HL-60/S4 treated with retinoic acid at 250 ng/mL for 4 days and 3 days (cell line): Measurements from ENCODE around the gene AGPAT3.

Source experiments
- in situ Hi-C: fragments of 300-500 bp; cut with MboI; formaldehyde crosslinking; loops from 2 replicates; pipeline ENCODE4 v1.7.0; 2022; ENCODE audit warnings: low sequenced_read_pairs

AGPAT3 gene

DNA sequence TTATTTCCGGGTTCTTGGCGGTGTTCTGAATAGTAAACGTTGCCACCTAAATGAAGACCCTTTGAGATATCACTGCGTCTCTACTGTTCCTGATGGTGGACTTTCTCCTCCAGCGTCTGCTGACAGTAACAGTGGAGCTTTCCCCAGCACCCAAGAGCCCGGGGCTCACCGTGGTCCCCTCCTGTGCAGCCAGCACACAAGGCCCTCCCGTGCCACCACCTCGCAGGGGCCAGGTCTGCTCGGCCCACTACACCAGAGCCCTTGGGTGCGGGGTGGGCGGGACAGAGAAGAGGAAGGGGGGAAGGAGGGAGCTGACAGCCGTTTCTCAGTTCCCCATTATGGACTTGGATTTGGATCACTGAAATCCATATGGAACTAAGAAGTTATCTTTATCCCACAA, 85.9 kb downstream of the AGPAT3 start:
- in situ Hi-C loops = no loop called here

DNA sequence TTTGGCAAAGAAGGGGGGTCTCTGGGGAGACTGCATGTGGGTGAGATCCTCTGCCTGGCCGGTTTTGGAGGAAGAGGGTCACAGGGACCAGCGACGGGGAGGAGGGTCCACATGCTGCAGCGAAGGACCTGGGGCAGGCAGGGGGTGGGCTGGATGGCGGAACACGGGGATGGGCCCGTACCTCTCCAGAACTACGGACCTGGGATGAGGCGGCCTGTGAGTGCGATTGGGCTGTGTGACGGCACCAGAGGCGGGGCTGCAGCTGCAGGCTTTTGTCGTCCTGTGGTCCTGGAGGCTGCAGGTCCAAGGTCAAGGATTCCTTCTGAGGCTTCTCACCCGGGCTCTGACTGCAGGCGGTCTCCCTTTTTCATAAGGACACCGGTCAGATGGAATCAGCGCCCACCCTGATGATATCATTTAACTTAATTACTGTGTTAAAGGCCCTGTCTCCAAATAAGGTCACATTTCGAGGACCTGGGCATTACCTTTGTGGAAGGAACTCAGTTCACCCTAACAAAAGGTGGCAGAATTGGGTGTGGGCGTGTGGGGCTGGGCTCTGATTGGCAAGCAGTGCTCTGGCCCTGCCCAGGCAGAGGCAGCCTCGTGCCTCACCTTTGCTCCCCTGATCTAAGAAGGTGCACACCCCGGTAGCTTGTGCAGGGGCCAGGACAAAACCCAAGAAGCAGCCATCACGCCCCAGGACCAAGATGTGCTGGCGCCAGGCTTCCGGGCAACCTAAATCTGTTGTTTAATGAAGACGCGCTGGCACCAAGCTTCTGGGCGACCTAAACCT, 87.1 kb downstream of the AGPAT3 start:
- in situ Hi-C loops = no loop called here

DNA sequence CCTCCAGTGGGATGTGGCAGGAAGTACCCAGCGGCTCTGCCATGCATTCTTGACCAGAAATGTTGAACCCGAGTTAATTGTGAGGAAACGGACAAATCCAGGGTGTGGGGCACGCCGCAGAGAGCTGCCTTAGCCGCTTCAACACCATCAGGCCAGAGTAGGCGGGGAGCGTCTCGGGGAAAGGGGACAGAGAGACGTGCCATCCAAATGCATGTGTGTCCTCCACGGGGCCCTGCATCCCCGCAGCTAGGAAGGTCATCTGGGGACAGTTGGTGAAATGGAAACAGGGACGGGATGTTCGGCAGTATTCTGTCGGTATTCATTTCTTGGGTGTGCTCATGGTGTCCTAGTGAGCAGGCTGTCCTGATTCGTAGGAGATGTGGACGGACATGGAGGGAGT, 88.0 kb downstream of the AGPAT3 start:
- in situ Hi-C loops = no loop called here

DNA sequence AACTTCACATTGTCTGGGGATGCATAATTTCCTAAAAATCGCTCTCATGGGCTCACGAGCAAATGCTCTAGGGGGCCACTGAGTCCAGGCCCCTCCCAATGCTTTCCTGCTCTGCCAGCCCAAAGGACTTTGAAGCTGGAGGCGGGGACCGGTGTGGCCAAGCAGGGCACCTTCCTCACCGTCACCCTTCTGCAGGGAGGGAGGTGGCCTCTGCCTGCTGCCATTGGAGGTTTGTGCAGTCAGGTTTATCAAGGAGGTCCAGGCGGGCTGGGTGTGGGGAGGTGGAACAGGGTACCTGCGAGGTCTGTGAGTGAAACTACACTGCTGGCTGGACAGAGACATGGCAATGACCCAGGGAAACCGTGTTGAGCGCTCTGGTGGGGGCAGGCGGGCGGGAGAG, 89.0 kb downstream of the AGPAT3 start:
- in situ Hi-C loops = no loop called here

DNA sequence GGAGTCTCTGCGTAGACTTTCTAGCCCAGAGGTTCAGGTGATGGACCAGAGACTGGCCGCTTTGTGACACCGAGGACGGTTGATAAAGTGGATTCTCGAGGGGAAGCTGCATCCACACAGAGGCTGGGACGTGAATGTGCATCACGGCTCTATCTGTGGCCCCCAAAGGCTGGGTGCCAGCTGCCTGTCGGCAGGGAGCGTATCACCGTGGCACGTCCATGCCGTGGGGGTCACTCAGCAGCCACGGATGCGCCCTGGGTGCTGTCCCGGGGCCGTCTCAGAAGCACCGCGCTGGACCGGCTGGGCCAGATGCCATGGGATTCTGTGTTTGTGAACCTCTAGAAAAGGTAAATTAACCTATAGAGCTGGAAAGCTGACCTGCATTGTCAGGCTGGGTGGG, 89.9 kb downstream of the AGPAT3 start:
- in situ Hi-C loops = no loop called here

DNA sequence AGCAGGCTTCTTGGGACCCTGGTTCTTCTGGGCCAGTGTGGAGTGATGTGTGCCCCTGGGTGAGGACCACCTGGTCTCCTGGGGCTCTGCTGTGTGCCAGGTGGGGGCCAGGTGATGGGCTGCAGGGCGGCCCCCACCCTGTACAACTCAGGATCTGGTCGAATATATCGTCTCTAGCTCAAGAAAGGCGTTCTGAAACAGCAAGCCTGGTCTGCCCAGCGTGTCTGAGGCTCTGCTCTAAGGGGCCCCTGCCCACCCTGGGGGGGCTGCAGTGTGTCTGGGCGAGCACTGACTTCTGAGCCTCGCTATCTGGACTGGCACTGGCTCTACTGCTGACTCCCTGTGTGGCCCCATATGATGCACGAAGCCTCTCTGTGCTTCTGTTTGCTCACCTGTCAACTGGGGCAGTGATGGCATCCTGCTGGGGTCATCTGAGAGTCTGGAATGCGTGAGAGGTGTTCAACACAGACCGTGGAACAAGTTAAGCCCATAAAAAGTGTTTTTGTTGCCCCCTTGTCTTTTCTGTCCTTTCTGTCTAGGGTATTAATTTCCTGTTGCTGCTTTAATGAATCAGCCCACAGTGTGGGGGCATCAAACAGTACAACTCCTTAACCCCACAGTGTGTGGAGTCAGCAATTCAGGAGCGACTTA, 91.1 kb downstream of the AGPAT3 start:
- in situ Hi-C loops = no loop called here

DNA sequence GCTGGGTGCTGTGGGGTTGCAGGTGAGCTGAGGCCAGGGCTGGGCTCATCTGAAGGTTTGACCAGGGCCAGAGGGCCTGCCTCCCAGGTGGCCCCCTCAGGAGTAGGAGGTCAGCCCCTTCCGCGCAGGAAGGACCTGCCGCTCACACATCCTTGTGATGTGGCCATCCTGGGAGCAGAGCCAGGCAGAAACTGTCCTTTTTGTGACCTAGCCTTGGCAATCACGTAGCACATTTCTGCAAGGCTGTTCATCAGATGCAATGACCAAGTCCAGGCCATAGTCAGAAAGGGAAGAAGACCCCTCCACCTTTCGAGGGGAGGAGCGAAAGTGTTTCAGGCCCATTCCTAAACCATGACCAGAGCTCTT, 91.6 kb downstream of the AGPAT3 start:
- in situ Hi-C loops = no loop called here

DNA sequence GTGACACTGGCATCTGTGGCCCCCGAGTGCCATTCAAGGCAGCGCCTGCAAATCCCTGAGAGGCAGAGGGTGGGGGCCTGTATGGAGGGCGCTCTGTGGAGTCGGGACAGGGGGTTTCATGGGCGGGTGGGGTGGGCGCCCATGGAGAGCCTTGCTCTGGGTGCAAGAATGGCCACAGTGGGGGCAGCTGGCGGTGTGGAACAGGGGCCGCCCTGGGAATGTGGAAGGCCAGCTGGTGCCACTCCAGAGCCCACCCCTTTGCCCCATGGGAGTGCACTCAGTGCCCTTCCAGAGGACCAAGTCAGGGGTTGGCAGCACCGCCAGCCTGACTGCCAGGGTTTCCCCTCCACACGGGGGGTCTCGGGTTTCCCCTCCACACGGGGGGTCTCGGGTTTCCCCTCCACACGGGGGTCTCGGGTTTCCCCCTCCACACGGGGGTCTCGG, 92.1 kb downstream of the AGPAT3 start:
- in situ Hi-C loops = no loop called here

DNA sequence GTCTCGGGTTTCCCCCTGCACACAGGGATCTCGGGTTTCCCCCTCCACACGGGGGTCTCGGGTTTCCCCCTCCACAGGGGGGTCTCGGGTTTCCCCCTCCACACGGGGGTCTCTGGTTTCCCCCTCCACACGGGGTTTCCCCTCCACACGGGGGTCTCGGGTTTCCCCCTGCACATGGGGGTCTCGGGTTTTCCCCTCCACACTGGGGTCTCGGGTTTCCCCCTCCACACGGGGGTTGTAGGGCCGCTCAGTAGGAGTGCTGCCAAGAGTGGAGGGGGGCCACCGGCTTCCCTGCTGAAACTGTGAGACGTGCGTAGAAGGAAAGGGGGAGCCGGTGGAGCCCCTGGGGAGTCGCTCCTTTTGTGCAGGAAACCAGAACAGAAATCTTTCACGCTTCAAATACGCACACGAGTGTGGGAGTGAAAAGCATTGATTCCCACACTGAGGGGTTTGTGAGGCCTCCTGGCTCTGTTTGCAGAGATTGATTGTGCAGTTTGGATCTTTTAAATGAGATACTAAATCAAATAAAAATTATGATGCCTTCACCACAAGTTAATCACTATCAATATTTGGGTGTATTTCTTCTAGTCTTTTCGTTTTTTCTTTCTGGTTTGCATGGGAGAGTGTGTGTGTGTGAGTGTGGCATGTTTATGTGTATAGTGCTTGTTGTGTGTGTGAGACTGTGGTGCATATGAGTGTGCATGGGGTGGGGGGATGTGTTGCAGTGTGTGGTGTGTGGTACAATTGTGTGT, 92.8 kb downstream of the AGPAT3 start:
- in situ Hi-C loops = no loop called here

DNA sequence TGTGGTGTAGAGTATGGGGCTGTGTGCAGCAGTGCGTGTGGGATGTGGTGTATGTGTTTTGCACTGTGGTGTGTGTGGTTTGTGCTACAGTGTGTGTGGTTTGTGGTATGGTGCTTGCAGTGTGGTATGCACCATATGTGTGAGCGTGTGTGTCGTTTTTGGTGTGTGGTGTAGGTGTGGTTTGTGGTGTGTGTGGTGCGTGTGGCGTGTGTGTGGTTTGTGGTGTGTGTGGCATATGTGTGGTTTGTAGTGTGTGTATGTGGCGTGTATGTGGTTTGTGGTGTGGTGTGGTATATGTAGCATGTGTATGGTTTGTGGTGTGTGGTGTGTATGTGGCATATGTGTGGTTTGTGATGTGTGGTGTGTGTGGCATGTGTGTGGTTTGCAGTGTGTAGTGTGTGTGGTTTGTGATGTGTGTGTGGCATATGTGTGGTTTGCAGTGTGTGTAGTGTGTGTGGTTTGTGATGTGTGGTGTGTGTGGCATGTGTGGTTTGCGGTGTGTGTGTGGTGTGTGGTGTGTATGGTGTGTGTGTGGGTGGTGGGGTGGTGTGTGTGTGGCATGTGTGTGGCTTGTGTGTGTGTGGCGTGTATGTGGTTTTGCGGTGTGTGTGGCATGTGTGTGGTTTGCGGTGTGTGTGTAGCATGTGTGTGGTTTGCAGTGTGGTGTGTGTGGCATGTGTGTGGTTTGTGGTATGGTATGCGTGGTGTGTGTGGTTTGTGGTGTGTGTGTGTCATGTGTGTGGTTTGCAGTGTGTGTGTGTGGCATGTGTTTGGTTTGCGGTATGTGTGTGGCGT, 93.5 kb downstream of the AGPAT3 start:
- in situ Hi-C loops = no loop called here

DNA sequence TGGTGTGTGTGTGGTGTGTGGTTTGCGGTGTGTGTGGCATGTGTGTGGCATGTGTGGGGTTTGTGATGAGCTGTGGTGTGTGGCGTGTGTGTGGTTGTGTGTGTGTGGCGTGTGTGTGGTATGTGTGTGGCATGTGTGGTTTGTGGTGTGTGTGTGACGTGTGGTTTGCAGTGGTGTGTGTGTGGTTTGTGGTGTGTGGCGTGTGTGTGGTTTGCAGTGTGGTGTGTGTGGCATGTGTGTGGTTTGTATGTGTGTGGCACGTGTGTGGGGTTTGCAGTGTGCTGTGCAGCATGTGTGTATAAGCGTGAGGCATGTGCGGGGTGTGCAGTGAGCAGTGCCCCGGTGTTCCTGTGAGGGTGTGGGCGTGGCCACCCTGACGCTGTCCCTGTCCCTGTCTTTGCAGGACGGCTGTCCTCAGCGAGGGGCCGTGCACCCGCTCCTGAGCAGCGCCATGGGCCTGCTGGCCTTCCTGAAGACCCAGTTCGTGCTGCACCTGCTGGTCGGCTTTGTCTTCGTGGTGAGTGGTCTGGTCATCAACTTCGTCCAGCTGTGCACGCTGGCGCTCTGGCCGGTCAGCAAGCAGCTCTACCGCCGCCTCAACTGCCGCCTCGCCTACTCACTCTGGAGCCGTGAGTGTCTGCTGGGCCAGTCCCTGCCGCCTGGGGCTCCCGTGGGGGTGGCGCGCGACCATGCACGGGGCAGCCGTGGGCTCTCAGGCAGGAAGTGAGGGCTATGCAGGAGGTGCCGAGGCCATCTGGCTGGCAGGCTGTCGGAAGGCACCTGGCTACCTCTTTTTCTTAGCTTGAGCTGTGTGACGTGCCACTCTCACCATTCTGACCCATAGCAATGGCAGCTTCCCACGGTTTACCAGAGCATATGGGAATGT, 94.5 kb downstream of the AGPAT3 start:
- in situ Hi-C loops = no loop called here

DNA sequence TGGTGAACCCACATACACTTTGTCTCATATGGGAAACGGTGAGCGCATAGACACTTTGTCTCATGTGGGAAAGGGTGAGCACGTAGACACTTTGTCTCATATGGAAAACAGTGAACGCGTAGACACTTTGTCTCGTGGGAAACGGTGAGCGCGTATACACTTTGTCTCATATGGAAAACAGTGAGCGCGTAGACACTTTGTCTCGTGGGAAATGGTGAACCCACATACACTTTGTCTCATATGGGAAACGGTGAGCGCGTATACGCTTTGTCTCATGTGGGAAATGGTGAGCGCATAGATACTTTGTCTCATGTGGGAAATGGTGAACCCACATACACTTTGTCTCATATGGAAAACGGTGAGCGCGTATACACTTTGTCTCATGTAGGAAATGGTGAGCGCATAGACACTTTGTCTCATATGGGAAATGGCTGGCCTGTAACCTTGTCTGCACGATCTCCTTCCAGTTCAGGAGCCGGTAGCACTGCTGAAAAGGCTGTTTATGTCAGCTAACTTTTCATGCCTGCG, 96.4 kb downstream of the AGPAT3 start:
- in situ Hi-C loops = no loop called here

DNA sequence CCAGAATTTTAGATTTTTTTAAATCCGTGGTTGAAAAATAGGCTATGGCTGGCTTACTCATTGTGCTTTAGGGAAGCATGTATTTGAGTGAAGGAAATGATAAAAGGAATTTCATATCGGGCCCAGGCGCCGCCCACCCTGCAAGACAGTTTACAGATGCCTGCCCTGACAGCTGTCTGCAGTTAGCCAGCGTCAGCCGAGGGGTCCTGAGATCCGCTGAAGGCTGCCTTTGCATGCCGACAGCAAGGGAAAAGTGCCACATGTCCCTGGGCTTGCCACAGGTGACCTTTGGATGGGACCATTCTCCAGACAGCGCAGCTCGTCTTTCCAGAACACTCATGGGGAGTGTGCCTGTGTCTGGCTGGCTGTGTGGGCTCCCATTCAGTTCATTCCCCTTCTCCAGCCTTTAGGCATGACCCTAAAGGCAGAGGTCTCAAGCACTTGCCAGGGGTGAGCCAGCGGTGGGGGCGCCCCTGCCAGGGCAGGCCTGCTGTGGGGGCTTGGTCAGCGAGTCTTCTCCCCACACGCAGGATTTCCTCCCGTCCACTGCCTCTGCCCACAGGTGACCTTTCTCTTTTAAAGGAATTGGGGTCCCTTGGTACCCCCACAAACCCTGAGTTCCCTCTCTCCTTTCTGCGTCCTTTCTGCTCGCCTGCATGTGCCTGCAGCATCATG, 101.0 kb downstream of the AGPAT3 start:
- in situ Hi-C loops = no loop called here

DNA sequence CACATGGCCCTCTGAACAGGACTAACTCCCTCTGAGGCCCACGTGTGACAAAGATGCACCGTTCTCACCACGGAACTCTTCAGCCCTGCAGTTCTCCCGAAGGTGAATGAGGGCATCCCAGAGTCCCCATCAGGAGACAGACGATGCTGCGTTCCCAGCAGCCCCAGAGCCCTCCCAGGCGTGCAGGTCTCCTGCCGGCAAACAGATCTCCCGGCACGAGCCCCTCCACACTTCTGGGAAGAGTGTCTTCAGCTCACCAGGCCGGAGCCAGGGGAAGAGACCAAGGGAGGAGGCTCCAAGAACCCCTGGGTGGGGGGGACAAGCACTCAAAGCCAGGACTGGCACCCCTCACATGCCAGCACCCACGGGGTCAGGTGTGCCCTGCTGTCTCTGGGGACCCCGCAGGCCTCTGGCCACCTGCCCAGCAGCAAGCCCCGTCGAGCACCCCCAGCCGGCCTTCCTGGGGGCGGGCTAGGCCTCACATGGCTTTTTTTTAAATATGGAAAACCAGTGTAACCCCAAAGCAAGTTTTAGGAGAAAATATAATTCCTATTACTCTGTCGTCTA, 102.0 kb downstream of the AGPAT3 start:
- in situ Hi-C loops = no loop called here

DNA sequence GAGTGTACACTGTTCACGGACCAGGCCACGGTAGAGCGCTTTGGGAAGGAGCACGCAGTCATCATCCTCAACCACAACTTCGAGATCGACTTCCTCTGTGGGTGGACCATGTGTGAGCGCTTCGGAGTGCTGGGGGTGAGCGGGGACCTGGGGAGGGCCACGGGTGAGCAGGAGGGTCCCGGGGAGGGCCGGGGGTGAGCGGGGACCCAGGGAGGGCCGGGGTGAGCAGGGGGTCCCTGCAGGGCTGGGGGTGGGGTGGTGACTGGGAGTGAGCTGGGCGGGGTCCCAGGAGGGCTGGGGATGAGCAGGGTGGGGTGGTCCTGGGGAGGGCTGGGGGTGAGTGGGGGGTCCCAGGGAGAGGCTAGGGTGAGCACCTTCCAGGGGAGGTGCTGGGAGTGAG, 103.0 kb downstream of the AGPAT3 start:
- in situ Hi-C loops = no loop called here

DNA sequence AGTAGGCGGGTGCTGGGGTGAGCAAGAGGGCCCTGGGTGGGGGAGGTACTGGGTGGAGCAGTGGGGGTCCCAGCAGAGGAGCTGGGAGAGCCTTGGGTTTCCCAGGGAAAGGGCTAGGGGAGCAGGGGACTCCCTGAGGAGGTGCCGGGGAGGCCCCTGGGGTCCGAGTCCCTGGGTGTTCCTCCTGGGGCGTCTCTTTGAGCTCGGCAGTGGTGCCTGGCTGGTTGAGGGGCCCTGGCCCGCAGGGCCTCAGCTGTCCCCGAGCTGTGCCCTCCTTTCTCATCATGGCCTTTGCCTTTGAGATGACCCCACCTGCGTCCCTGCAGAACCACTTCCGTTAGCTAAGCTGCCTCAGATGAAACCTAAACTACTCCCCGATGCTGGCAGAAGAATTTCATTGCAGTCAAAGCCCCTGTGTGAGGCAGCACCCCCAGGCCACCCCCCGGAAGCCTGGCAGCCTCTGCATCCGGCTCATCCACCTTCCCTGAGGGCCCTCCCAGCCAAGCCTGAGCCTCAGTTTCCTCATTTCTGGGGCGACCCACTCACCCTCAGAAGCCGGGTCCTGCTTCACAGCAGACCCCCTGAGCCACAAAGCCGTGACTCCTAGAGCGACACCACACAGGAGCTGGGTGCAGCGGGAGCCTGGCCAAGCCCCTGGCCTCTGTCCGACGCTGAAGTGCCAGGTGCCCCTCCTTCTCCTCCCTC, 103.5 kb downstream of the AGPAT3 start:
- in situ Hi-C loops = no loop called here

DNA sequence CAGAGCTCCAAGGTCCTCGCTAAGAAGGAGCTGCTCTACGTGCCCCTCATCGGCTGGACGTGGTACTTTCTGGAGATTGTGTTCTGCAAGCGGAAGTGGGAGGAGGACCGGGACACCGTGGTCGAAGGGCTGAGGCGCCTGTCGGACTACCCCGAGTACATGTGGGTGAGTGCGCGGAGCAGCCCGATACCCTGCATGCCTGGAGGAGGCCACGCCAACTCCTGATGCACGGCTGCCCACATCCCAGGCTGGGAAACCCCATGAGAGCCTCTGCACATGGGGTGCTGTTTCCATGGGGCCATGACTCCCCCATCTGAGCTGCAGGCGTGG, 104.1 kb downstream of the AGPAT3 start:
- in situ Hi-C loops = no loop called here

DNA sequence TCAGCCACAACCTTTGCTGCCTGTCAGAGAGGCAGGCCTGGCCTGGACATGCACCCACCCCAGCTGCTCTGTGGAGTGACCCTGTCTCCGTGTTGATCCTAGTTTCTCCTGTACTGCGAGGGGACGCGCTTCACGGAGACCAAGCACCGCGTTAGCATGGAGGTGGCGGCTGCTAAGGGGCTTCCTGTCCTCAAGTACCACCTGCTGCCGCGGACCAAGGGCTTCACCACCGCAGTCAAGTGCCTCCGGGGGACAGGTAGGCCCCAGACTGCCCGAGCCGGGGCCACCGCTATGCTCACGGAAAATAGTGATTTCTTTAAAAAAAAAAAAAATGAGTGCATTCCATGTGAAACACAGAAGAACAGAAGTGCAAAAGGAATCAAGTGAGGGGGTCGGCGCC, 105.5 kb downstream of the AGPAT3 start:
- in situ Hi-C loops = no loop called here
